Sigmoid colon (tissue), 4 donors: ENCODE results near the gene SBSN.

Source experiments
- EP300 ChIP-seq, 4 donors: sonication (generic); formaldehyde crosslinking; IDR thresholded peaks; one replicate each; pipeline ENCODE4 v1.6.1; 2017; ENCODE audit warnings: antibody characterized with exemption in 4 of 4
- POLR2A ChIP-seq, 2 donors: fragments of 450-650 bp; IDR thresholded peaks; one replicate each; pipeline ENCODE4 v1.6.1; 2016; ENCODE audit warnings: antibody characterized with exemption in 2 of 2, mild to moderate bottlenecking in 2 of 2, moderate library complexity in 2 of 2
- POLR2AphosphoS5 ChIP-seq, 4 donors: sonication (generic); formaldehyde crosslinking; IDR thresholded peaks; one replicate each; pipeline ENCODE4 v1.6.1; 2017; ENCODE audit warnings: antibody characterized with exemption in 4 of 4
- TF ChIP-seq, protein P1 (sequence below), 4 experiments: fragments of 450-650 bp in 3 of 4; fragments of 200-600 bp in 1 of 4; IDR thresholded peaks; one replicate each; pipeline ENCODE4 v1.5.1; 2016 to 2019; ENCODE audit warnings: antibody characterized with exemption in 4 of 4, mild to moderate bottlenecking in 3 of 4, moderate library complexity in 2 of 4

DNA sequence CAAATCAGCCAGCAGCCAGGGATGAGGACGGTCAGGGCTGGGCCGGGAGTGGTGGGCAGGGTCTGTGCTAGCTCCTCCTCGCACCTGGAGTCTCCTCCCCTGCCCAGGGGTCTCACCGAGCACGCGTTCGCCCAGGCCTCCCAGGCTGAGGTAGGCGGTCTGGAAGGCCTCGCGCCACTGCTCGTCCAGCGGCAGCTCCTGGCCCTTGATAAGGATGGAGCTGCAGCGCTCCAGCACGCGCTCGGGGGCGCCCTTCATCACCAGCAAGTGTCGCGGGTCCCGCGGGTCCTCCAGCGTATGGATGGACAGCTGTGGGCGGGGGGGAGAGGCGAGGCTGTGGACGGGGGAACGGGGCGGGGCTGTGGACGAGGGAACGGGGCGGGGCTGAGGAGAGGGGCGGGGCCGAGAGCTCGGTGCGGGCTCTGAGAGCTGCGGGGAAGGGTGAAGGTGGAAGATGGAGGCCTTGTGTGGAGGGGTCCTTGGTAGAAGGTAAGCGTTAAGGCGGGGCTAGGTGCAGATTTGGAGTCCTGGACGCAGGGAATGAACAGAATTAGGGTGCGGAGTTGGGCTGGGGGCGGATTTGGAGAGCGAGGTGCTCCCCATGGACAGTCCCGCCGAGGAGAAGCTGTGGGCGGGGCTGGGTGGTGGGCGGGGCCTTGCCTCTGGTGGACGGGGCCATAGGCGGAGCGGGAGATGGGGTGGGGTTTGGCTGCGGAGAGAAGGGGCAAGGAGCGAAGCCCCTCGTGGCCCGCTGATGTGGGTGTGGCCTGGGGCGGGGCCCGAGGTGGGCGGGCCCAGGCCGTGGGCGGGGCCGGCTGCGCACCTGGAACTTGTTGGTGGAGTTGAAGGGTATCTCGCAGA, 29.7 kb upstream of the SBSN start:
- TF ChIP-seq POLR2A (IDR thresholded peaks at IDR 0.05) (no peak), POLR2AphosphoS5 (IDR thresholded peaks at IDR 0.05) (no peak), EP300 (IDR thresholded peaks at IDR 0.05) (no peak)
- TF ChIP-seq, protein P1, sequence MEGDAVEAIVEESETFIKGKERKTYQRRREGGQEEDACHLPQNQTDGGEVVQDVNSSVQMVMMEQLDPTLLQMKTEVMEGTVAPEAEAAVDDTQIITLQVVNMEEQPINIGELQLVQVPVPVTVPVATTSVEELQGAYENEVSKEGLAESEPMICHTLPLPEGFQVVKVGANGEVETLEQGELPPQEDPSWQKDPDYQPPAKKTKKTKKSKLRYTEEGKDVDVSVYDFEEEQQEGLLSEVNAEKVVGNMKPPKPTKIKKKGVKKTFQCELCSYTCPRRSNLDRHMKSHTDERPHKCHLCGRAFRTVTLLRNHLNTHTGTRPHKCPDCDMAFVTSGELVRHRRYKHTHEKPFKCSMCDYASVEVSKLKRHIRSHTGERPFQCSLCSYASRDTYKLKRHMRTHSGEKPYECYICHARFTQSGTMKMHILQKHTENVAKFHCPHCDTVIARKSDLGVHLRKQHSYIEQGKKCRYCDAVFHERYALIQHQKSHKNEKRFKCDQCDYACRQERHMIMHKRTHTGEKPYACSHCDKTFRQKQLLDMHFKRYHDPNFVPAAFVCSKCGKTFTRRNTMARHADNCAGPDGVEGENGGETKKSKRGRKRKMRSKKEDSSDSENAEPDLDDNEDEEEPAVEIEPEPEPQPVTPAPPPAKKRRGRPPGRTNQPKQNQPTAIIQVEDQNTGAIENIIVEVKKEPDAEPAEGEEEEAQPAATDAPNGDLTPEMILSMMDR (IDR thresholded peaks at IDR 0.05), result no peak
